Neural crest cell (in vitro differentiated cells): ENCODE measurements around the gene USP47. TPM values are rescaled to one million over a fixed set of nuclear protein-coding genes. Genes with fewer than 3 reads are reported as not detected.
A peak's percentile ranks its signal among the peaks of the same experiment; 100 is the strongest.

Experiments
- DNase-seq: peaks from one replicate; pipeline ENCODE4 v3.0.0; 2021; ENCODE audit warnings: low read depth, mixed read lengths, low spot score
- H3K27ac Mint-ChIP-seq: one replicate; pipeline ENCODE4 v1.8.0; 2021; ENCODE audit warnings: mild to moderate bottlenecking, mixed read lengths; ENCODE audit not compliant: unreplicated experiment
- H3K27me3 Mint-ChIP-seq: 2 replicates; pipeline ENCODE4 v1.8.0; 2021; ENCODE audit warnings: low read depth, mild to moderate bottlenecking, mixed read lengths
- H3K36me3 Mint-ChIP-seq: 2 replicates; pipeline ENCODE4 v1.8.0; 2021; ENCODE audit warnings: low read depth, mild to moderate bottlenecking, mixed read lengths
- H3K4me1 Mint-ChIP-seq: 2 replicates; pipeline ENCODE4 v1.8.0; 2021; ENCODE audit warnings: mixed read lengths
- H3K4me3 Mint-ChIP-seq: one replicate; pipeline ENCODE4 v1.8.0; 2021; ENCODE audit warnings: mild to moderate bottlenecking, mixed read lengths
- H3K9me3 Mint-ChIP-seq: 2 replicates; pipeline ENCODE4 v1.8.0; 2021; ENCODE audit warnings: mixed read lengths
- total RNA-seq: library from RNA; stranded (reverse); gene quantifications from 2 replicates; pipeline ENCODE4 v1.2.1, GENCODE V29; 2021
- TF ChIP-seq, protein P1 (sequence below): fragments of 200-600 bp; sonication (generic); conservative IDR thresholded peaks from 2 replicates; pipeline ENCODE4 v1.5.0; 2021; ENCODE audit warnings: antibody characterized with exemption, mild to moderate bottlenecking

The USP47 gene
- total RNA-seq, 1 donor from 2014 or later: 58.9 TPM

DNA sequence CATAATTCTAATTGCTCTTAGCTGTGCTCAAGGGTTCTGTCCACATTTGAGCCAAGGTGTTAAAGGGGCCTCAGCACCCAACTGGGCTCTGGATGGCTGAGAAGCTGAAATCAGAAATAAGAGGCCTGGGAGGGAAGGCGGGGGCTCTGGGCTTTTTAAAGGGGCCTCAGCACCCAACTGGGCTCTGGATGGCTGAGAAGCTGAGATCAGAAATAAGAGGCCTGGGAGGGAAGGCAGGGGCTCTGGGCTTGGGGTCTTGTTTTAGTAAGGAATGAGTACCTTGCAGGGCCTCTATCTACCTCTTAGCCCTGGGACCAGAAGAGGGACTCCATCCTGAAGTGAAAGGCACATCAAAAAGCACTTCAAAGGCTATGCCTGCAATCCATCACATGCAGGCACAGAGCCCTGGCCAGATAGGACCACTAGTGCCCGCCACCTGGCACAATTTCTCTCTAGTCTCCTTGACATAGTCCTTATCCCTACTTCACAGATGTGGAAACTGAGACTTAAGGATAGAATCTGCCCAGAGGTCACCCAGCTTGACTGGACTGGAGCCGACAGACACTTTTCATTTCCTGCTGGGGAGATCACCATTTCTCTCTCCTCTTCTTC, 131.1 kb downstream of the USP47 start:
- Mint-ChIP-seq H3K9me3 (no peaks in the 10 kb centered on the region), H3K27me3 (no peaks in the 10 kb centered on the region), H3K27ac (peak overlapping the region; percentile 85), H3K4me3 (peak overlapping the region; percentile 21), H3K4me1 (peaks cover 48% of the 10 kb centered on the region), H3K36me3 (no peaks in the 10 kb centered on the region)
- DNase-seq: no peak
- TF ChIP-seq, protein P1, sequence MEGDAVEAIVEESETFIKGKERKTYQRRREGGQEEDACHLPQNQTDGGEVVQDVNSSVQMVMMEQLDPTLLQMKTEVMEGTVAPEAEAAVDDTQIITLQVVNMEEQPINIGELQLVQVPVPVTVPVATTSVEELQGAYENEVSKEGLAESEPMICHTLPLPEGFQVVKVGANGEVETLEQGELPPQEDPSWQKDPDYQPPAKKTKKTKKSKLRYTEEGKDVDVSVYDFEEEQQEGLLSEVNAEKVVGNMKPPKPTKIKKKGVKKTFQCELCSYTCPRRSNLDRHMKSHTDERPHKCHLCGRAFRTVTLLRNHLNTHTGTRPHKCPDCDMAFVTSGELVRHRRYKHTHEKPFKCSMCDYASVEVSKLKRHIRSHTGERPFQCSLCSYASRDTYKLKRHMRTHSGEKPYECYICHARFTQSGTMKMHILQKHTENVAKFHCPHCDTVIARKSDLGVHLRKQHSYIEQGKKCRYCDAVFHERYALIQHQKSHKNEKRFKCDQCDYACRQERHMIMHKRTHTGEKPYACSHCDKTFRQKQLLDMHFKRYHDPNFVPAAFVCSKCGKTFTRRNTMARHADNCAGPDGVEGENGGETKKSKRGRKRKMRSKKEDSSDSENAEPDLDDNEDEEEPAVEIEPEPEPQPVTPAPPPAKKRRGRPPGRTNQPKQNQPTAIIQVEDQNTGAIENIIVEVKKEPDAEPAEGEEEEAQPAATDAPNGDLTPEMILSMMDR: no peak

DNA sequence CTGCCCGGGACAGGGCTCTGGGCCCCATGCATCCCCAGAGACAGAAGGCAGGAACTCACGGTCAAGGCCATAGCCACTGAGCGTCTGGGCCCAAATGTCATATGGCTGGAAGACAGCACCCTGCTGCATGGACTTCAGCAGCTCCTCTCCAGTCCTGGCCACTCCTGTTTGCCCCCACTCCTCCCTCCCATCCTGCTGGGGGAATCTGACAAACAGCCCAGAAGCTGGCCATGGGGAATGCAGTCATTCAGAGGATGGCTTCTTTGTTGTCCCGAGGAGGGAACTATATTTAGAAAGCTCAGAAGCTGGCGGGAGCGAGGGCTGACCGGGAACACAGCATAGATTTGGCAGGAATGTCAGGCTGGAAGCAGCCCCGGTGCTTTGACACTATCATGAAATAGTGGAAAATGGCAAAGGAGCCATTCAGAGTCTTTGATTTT, 131.6 kb downstream of the USP47 start:
- DNase-seq: no peak
- H3K4me3 Mint-ChIP-seq: peak overlapping the region; percentile 21
- peaks cover 51% of the 10 kb centered on the region for H3K4me1 Mint-ChIP-seq
- no peaks in the 10 kb centered on the region for H3K36me3 Mint-ChIP-seq
- no peaks in the 10 kb centered on the region for H3K9me3 Mint-ChIP-seq
- peak overlapping the region; percentile 60 for H3K27ac Mint-ChIP-seq
- H3K27me3 Mint-ChIP-seq: no peaks in the 10 kb centered on the region
- TF ChIP-seq, protein P1: no peak

DNA sequence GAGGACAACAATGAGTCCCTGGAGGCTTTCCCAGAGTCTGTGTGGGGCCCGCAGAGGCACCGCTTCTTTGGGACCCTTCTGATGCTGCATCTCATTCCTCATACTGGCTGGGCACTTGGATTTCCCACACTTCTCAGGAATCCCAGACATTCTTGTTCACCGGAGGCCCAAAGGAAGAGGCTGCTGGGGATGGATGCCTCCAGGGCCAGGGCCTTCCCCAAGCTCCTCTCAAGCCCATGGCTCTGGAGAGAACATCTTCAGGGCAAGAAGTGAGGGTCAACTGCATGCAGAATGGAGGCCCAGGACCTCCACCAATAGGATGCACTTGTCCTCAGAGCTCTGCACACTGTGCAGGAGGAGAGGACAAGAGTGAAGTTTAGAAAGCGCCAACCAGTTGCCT, 132.1 kb downstream of the USP47 start:
- no peak overlapping the region for H3K4me3 Mint-ChIP-seq
- H3K4me1 Mint-ChIP-seq: peaks cover 56% of the 10 kb centered on the region
- no peaks in the 10 kb centered on the region for H3K36me3 Mint-ChIP-seq
- H3K27ac Mint-ChIP-seq: no peak overlapping the region
- H3K27me3 Mint-ChIP-seq: no peaks in the 10 kb centered on the region
- TF ChIP-seq, protein P1: no peak
- H3K9me3 Mint-ChIP-seq: no peaks in the 10 kb centered on the region
- DNase-seq: no peak

DNA sequence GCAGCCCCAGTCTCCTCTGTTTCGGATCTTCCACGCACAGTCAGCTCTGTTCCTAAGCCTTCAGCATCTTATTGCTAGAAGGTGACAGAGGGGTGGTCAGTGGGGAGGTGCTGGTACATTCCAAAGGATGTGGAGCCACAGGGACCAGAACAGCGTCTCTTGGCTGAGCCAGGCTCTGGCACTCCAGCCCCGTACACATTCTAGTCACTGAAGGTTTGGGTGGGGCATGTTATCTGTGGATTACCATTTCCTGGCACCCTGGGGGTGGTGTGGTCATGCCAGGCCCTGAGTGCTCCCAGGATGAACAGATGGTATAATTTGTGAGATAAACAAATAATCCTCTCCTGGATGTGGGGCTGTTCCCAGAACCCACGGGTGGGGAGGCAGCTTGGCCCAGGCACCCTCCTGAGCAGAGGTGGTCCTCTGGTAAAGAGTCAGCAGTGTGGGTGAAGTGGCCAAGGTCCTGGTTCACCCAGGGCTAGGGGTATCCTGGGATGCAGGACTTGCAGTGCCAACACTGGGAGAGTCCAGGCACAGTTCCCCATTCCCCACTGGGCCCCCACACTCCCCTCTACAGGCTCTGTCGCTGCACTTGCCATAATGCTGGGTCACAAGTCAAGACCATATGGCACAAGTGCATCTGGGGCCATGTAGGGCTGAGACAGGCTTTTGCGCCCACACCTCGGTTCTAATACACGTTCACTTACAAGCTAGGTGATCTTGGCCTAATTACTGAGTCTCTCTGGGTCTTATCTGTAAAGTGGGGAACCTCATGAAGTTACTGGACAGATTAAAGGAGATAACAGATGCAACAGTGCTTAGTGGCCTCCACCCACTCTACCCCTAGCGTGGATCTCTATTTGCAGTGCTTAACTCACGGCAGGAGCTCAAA, 133.7 kb downstream of the USP47 start:
- DNase-seq: no peak
- no peaks in the 10 kb centered on the region for H3K36me3 Mint-ChIP-seq
- no peak overlapping the region for H3K4me3 Mint-ChIP-seq
- no peaks in the 10 kb centered on the region for H3K27me3 Mint-ChIP-seq
- TF ChIP-seq, protein P1: no peak
- H3K27ac Mint-ChIP-seq: no peak overlapping the region
- H3K4me1 Mint-ChIP-seq: peaks cover 62% of the 10 kb centered on the region
- H3K9me3 Mint-ChIP-seq: no peaks in the 10 kb centered on the region

DNA sequence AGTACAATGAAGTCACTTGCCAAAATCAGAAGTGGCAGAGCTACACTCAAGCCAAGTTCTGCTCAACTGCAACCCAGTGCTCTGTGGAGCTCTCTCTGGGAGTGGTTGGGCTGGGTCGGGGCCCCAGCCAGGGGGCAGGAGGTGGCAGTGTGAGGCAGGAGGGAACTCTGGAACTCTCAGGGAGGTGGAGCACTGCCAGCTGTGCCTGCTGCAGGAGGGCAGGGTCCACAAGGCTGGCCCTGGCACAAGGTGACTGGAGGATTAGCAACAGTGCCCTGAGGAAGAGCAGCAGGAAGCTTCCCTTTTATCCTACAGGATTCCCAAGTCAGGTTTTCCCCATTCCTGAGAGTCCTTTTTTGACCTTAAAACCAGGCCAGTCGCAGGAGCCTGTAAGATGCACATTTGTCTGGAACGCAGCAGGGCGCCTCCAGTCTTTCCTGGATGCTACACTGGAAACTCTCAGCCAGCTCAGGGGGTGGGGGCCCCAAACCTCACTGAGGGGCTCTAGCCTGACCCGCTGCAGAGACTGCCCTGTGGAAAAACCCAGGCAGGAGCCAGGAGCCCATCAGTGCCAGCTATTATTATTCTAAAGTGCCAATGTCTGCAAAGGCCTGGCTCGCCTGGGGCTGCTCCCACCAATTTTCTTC, 134.8 kb downstream of the USP47 start:
- TF ChIP-seq, protein P1: no peak
- no peak for DNase-seq
- no peaks in the 10 kb centered on the region for H3K27me3 Mint-ChIP-seq
- H3K4me3 Mint-ChIP-seq: no peak overlapping the region
- H3K27ac Mint-ChIP-seq: no peak overlapping the region
- peaks cover 56% of the 10 kb centered on the region for H3K4me1 Mint-ChIP-seq
- no peaks in the 10 kb centered on the region for H3K9me3 Mint-ChIP-seq
- no peaks in the 10 kb centered on the region for H3K36me3 Mint-ChIP-seq
